Common myeloid progenitor, CD34-positive (primary cell): ENCODE measurements around the gene AMBRA1.

Experiments
- CTCF ChIA-PET: fragments of 350-600 bp; sonication (Branson Sonifier 250); formaldehyde crosslinking; loops from one replicate; lab custom pipeline; 2021; ENCODE audit warnings: antibody characterized with exemption; lab: Charles Lee
- POLR2A ChIA-PET: fragments of 350-600 bp; sonication (Branson Sonifier 250); formaldehyde crosslinking; loops from one replicate; lab custom pipeline; 2021; ENCODE audit warnings: antibody characterized with exemption; lab: Charles Lee
- DNase-seq, 3 donors: peaks; one replicate each; pipeline versions ENCODE4 v3.0.0 to v3.0.0-alpha.2; 2013
- H3K27ac ChIP-seq, 2 experiments: 1 replicate in 1 of 2; 2 replicates in 1 of 2; pipeline ENCODE4 v1.7.0; 2013; ENCODE audit warnings: inconsistent platforms in 2 of 2, low read length in 2 of 2, mild to moderate bottlenecking in 2 of 2, low read depth in 1 of 2, moderate library complexity in 1 of 2; ENCODE audit not compliant: severe bottlenecking in 2 of 2, insufficient read depth in 1 of 2, poor library complexity in 1 of 2
- H3K27me3 ChIP-seq, 5 experiments: replicated peaks in 2 of 5; 1 replicate in 3 of 5; 2 replicates in 2 of 5; pipeline versions ENCODE4 v1.6.1 to v1.7.0; 2013; ENCODE audit warnings: low read length in 4 of 5, mild to moderate bottlenecking in 2 of 5, moderate library complexity in 2 of 5, inconsistent platforms in 1 of 5; ENCODE audit not compliant: insufficient read depth in 5 of 5, control insufficient read depth in 4 of 5
- H3K36me3 ChIP-seq, 4 experiments: 1 replicate in 2 of 4; 2 replicates in 2 of 4; pipeline versions ENCODE4 v1.6.1 to v1.7.0; 2013; ENCODE audit warnings: low read length in 3 of 4, control low read depth in 1 of 4, mild to moderate bottlenecking in 1 of 4; ENCODE audit not compliant: control insufficient read depth in 4 of 4, insufficient read depth in 4 of 4
- H3K4me1 ChIP-seq, 4 experiments: 1 replicate in 3 of 4; 2 replicates in 1 of 4; pipeline versions ENCODE4 v1.6.1 to v1.7.1; 2013; ENCODE audit warnings: low read length in 3 of 4, mild to moderate bottlenecking in 3 of 4, control low read depth in 1 of 4, inconsistent platforms in 1 of 4, moderate library complexity in 1 of 4; ENCODE audit not compliant: control insufficient read depth in 4 of 4, insufficient read depth in 4 of 4; ENCODE audit errors: control extremely low read depth in 1 of 4
- H3K4me3 ChIP-seq, 7 experiments: 1 replicate in 4 of 7; 2 replicates in 3 of 7; pipeline versions ENCODE4 v1.5.1 to v1.7.0; 2013; ENCODE audit warnings: mild to moderate bottlenecking in 7 of 7, low read length in 6 of 7, moderate library complexity in 6 of 7, inconsistent platforms in 2 of 7, low read depth in 2 of 7, control low read depth in 1 of 7; ENCODE audit not compliant: insufficient read depth in 4 of 7, control insufficient read depth in 1 of 7; ENCODE audit errors: extremely low read depth in 1 of 7
- H3K9me3 ChIP-seq, 5 experiments: 1 replicate in 4 of 5; 2 replicates in 1 of 5; pipeline versions ENCODE4 v1.6.1 to v1.7.1; 2013; ENCODE audit warnings: low read length in 4 of 5, mild to moderate bottlenecking in 2 of 5, inconsistent platforms in 1 of 5, low read depth in 1 of 5, moderate library complexity in 1 of 5; ENCODE audit not compliant: control insufficient read depth in 4 of 5, insufficient read depth in 2 of 5; ENCODE audit errors: control extremely low read depth in 1 of 5
- WGBS: methylation state at CpG from one replicate; pipeline ENCODE4 v1.1.5; 2013; ENCODE audit not compliant: insufficient coverage; 5-methylcytosine and 5-hydroxymethylcytosine counted together

Gene AMBRA1

GRCh38 chr11:46413760-46414465 is 179.9 kb downstream of the AMBRA1 start:
- WGBS = 100% methylated on average over 9 of the region's 9 CpGs
- no peaks in the 10 kb centered on the region for H3K4me1 ChIP-seq
- ChIA-PET POLR2A (interaction anchor here (0.7 kb wide), 1 partner anchor 204 kb away, joined by 3 read pairs; the partner anchor contains the start of gene ATG13), CTCF (interaction anchor here (1.5 kb wide), 1 partner anchor 125 kb away, joined by 4 read pairs; no protein-coding TSS in a partner anchor)
- H3K27ac ChIP-seq = no peak overlapping the region
- H3K4me3 ChIP-seq = no peak overlapping the region
- peaks cover 16 to 66% (median 38%) of the 10 kb centered on the region in 4 experiments for H3K36me3 ChIP-seq
- H3K9me3 ChIP-seq = no peaks in the 10 kb centered on the region
- no peak for DNase-seq
- H3K27me3 ChIP-seq = no peaks in the 10 kb centered on the region

DNA sequence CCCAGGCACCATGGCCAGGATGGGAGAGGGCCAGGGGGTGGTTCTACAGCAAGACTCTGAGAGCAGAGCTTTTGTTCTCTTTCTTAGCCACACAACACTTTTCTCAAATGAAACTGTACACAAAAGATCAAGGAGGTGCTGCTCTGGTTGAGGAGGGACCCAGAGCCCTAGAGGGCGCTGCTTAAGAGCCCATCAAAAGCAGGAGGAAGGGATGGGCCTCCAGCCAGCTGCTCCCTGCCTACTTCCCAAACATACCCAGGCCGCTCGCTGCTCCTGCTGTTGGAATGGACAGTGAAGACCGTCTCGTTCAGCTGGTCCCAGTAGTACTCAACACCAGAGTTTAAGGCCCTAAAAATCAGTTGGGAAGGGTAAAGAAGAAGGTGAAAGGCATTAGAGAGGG is 183.8 kb downstream of the AMBRA1 start:
- Histone ChIP-seq H3K36me3 (peaks cover 17 to 62% (median 41%) of the 10 kb centered on the region in 4 experiments), H3K27me3 (no peaks in the 10 kb centered on the region), H3K27ac (no peak overlapping the region), H3K4me3 (no peak overlapping the region), H3K9me3 (no peaks in the 10 kb centered on the region), H3K4me1 (no peaks in the 10 kb centered on the region)
- DNase-seq = no peak
- WGBS = 100% methylated on average over 1 of the region's 5 CpGs
- ChIA-PET CTCF (interaction anchor here (1.1 to 1.6 kb wide), 7 partner anchors 10 to 67 kb away, joined by 3 to 7 read pairs (median 4); no protein-coding TSS in a partner anchor), POLR2A (no interaction called here)

DNA sequence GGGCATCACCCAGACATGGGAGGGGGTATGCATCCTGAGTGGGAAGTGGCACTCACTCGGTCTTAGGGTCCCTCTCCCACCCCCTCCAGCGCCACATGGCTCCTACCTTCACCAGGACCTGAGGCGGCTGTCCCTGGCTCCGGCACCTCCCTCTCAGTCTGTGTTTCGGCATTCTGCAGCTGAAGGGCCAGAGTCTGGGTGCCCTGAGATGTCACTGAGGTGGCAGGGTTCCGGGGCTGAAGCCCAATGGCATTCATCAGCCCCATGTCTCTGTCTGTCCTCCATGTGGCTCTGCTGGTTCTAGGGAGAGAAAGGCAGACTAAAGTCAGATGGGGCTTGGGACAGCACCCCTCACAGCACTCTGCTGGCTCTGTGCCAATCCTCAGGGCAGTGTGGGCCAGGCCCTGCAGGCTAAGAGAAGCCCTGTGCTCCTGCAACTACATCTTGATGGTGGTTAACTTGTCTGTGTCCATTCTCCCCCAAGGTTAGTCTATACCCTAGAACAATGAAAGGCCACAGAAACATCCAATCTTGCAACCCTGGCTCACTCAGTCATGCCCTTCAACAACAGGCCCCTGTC is 185.3 kb downstream of the AMBRA1 start:
- DNase-seq = no peak
- Histone ChIP-seq H3K4me3 (no peak overlapping the region), H3K36me3 (peaks cover 15 to 58% (median 37%) of the 10 kb centered on the region in 4 experiments), H3K27me3 (no peaks in the 10 kb centered on the region), H3K4me1 (no peaks in the 10 kb centered on the region), H3K27ac (no peak overlapping the region), H3K9me3 (no peaks in the 10 kb centered on the region)
- ChIA-PET POLR2A (no interaction called here), CTCF (interaction anchor here (0.6 to 1.4 kb wide), 3 partner anchors 12 to 381 kb away, joined by 3 to 4 read pairs (median 3); no protein-coding TSS in a partner anchor)
- 100% methylated on average over 4 of the region's 6 CpGs for WGBS

DNA sequence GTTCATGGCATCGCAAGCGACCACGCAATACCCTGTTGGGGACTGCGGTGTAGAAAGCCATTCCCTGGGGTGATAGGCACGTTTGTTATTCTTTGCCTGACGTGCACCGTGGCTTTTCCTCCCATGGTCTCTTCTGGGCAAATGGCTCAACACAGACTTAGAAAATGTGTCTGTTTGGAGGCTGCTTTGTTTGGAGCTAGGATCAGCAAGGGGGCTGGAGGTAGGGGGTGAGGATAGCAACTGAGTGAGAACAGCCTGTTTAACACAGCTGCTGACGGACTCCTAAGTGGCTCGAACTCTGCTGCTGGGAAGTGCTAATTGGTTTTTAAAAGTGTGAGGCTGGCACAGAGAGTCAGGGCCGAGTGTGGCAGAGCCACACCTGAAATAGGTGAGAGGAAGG is 186.2 kb downstream of the AMBRA1 start:
- no peaks in the 10 kb centered on the region for H3K27me3 ChIP-seq
- ChIA-PET CTCF (interaction anchor here (1.0 to 1.2 kb wide), 2 partner anchors 13 to 19 kb away, joined by 3 to 4 read pairs; no protein-coding TSS in a partner anchor), POLR2A (no interaction called here)
- H3K27ac ChIP-seq = no peak overlapping the region
- no peaks in the 10 kb centered on the region for H3K9me3 ChIP-seq
- peaks cover 13 to 61% (median 37%) of the 10 kb centered on the region in 4 experiments for H3K36me3 ChIP-seq
- DNase-seq = no peak
- H3K4me1 ChIP-seq = no peaks in the 10 kb centered on the region
- no peak overlapping the region for H3K4me3 ChIP-seq
- 98% methylated on average over 10 of the region's 10 CpGs for WGBS

DNA sequence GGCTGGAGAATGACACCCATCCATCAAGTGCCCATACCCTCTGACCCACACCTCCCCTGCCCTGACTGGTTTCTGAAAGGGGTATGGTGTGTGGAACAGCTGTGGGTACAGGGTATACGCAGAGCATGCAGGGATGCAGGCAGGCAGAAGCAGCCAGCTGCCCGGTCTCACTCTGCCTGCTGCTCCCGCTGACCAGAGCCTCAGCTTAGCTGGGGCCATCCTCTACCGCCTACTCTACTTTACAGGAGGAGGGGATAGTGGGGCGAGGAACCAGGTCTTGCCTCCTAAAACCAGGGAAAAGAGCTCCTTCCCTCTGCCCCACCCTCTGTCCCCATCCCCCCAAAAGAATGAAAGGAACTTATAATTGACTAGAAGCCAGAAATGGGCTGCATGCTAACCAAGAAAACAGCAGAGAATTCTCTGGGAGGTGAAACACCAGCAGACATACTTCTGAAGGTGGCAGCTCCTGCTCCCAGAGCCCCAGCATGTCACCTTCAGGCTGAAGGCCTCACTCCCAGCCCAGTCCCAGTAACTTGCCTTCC is 189.3 kb downstream of the AMBRA1 start:
- Histone ChIP-seq H3K4me3 (no peak overlapping the region), H3K27me3 (no peaks in the 10 kb centered on the region), H3K36me3 (peaks cover 12 to 58% (median 35%) of the 10 kb centered on the region in 4 experiments), H3K9me3 (no peaks in the 10 kb centered on the region), H3K4me1 (no peaks in the 10 kb centered on the region), H3K27ac (no peak overlapping the region)
- ChIA-PET CTCF (interaction anchor here (0.7 to 7.1 kb wide), 2 partner anchors 15 to 1175 kb away, joined by 3 to 52 read pairs; partner anchors contain the start of gene CHRM4), POLR2A (no interaction called here)
- 100% methylated on average over 2 of the region's 5 CpGs for WGBS
- DNase-seq = no peak

DNA sequence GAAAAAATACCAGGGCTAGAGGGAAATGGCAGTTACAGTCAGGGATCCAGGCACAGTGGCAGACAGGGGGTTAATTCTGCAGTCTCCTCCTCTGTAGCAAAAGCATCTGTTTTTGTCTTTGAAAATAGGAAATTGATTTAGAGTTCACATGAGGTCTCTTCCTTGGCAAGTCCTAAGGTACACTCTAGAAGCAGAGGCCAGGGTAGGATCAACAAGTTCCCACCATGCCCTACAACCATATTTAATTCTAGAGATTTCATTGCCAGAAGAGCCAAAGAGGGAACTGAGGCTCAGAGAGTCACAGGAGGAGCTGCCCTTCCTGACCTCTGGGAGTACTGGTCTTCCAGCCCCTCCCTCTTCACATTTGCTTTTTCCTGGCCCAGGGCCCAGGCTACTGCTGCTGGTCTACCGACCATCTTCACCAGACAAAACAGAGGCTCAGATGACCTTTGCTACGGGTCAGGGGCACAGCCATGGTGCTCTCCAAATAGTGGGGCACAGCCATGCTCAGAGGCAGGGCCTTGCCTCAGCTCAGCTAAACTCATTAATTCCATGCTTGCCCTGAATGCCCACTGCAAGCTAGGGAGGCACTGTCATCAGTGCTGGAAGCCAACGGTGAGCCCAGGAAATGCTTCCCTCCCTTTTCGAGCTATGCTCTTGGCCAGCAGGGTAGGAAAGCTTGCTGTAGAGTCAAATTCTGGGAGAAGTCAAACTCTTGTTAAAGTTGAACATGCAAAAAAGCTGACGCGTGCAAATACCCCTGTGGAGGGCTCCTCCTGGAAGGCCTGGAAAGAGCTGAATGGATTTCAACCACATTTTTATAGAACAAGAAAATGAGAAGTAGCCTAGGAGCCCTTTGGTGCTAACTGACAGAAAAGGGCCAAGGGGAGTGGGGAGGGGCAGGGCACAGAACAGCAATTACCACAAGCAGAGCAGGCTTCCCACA is 190.6 kb downstream of the AMBRA1 start:
- H3K36me3 ChIP-seq = peaks cover 4 to 47% (median 24%) of the 10 kb centered on the region in 4 experiments

More for the DNA sequence above, 190.6 kb downstream of the AMBRA1 start:
- DNase-seq = no peak
- Histone ChIP-seq H3K4me1 (no peaks in the 10 kb centered on the region), H3K4me3 (no peak overlapping the region), H3K9me3 (no peaks in the 10 kb centered on the region), H3K27ac (no peak overlapping the region), H3K27me3 (no peaks in the 10 kb centered on the region)
- ChIA-PET CTCF (interaction anchor here (1.3 to 7.1 kb wide), 2 partner anchors 13 to 25 kb away, joined by 3 to 52 read pairs; partner anchors contain the start of gene CHRM4), POLR2A (no interaction called here)
- WGBS = 100% methylated on average over 4 of the region's 6 CpGs
